ENCODE results near the gene A4GNT.
"Not testable (repeated sequence)": the region's sequence is repeated elsewhere in the genome, so short reads cannot be mapped to it uniquely, and the experiment has no call there.

The A4GNT gene

DNA sequence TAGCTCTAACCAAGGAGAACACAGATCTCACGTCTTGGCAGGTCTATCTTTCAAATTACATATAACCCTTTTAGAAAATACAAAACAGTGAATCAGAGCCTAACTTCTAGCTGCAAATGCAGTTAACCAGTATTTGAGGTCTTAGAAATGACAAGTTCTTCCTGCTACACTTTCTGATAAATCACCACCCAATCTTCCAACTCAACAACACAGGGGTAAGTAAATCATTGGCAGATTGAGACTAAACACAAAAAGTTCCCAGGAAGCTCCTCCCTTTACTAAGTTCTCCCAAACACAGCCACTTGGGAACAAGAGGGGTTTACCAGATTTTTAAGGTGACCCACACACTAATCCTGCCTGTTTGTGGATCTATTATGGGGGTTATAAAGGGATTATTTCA is at the start of gene A4GNT:
Gene A4GNT, minus strand, starts transcription at position 152 of the 400 bp plus-strand sequence. CDS start 1,134 bp downstream, outside the sequence.
- H3K36me3 ChIP-seq (ENCODE audit: control insufficient read depth in 2 of 2, insufficient read depth in 2 of 2, low read length in 2 of 2) = no peaks in the 10 kb centered on the region
- H3K4me3 ChIP-seq (ENCODE audit: low read length in 2 of 2) = no peak within 1 kb of the TSS
- H3K27me3 ChIP-seq (ENCODE audit: control insufficient read depth in 2 of 2, insufficient read depth in 2 of 2, low read length in 2 of 2) = no peaks in the 10 kb centered on the region
- no peak within 1 kb of the TSS for H3K9ac ChIP-seq (ENCODE audit: low read depth in 1 of 2, low read length in 2 of 2)
- no peaks in the 10 kb centered on the region for H3K4me1 ChIP-seq (ENCODE audit: control insufficient read depth in 2 of 2, insufficient read depth in 2 of 2, low read length in 2 of 2)
- H3K9me3 ChIP-seq (ENCODE audit: control insufficient read depth in 2 of 2, low read length in 2 of 2) = no peaks in the 10 kb centered on the region
- H3K27ac ChIP-seq (ENCODE audit: low read depth in 2 of 2, low read length in 2 of 2) = no peak within 1 kb of the TSS

DNA sequence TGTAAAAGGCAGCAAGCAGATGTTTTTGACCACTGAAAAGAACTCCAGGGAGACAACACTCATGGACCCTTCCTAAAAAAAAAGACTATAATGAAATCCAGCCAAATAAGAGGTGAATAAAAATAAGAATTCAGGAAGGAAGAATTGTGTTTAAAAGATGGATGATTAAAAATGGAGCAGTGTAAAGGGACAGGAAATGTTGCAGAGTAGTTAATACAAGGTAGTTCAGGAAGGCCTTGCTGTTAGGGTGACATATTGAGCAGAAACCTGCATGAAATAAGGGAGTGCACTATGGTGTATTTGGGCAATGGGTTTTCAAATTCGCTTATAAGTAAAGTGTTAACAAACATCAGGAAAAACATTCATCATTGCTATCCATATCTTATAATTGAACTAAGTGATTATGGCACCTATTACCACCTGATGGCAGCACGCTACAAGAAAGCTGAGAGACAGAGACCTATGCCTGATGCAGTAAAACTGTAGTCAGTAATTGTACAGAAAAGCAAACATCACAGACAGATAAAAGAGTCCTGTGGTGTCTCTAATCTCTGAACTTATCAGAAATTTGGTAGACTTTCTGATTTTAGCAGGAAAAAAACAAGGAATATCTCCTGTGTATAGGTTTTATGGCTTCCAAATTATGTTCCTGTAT is 48.3 kb upstream of the A4GNT start:
- no peak overlapping the region for H3K27ac ChIP-seq (ENCODE audit: low read depth in 2 of 2, low read length in 2 of 2)
- no peak overlapping the region for H3K4me3 ChIP-seq (ENCODE audit: low read length in 2 of 2)
- no peak overlapping the region for H3K9ac ChIP-seq (ENCODE audit: low read depth in 1 of 2, low read length in 2 of 2)
- peaks cover 0 to 2% of the 10 kb centered on the region in 2 donors for H3K27me3 ChIP-seq (ENCODE audit: control insufficient read depth in 2 of 2, insufficient read depth in 2 of 2, low read length in 2 of 2)
- H3K36me3 ChIP-seq (ENCODE audit: control insufficient read depth in 2 of 2, insufficient read depth in 2 of 2, low read length in 2 of 2) = no peaks in the 10 kb centered on the region
- H3K9me3 ChIP-seq (ENCODE audit: control insufficient read depth in 2 of 2, low read length in 2 of 2) = no peaks in the 10 kb centered on the region
- no peaks in the 10 kb centered on the region for H3K4me1 ChIP-seq (ENCODE audit: control insufficient read depth in 2 of 2, insufficient read depth in 2 of 2, low read length in 2 of 2)

DNA sequence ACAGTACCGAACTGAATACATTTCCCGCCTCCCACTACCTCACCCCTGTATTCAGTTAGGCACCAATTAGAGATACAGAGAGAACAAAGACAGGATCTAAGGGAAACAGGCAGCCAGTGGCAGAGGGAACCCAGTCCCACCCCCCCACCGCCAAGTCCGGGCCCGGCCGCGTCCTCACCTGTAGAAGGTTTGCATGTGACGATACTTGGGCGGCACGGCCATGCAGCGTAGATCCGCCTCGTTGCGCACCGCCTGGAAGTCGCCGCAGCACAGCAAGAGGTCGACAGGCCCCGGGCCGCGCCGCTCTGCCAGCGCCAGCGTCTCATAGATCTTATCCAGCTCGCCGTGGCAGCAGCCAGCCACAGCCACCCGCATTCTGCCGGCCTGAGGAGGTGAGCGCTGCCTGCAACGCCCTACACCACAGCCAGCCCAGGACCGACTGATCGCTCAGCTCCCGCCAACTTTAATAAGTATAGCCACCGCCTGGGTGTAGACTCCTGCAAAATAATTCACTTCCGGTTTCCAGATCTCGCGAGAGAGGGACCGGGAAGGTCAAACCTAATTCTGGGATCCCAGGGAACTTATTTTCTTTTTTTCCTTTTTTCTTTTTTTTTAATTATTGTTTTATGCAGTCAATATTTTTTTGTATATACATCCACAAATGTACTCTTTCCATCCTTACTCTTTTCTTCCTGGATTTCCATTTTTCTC is 42.4 kb upstream of the A4GNT start, which contains the start of gene DBR1:
Gene DBR1, minus strand, starts transcription at position 501 of the 711 bp plus-strand sequence. Its CDS starts 126 bp downstream, at position 375.
- Histone ChIP-seq H3K36me3 (ENCODE audit: control insufficient read depth in 2 of 2, insufficient read depth in 2 of 2, low read length in 2 of 2) (peaks cover 6 to 10% of the 10 kb centered on the region in 2 donors), H3K4me1 (ENCODE audit: control insufficient read depth in 2 of 2, insufficient read depth in 2 of 2, low read length in 2 of 2) (peaks cover 0 to 10% of the 10 kb centered on the region in 2 donors), H3K9ac (ENCODE audit: low read depth in 1 of 2, low read length in 2 of 2) (peak within 1 kb of the TSS; percentile 76 to 79), H3K4me3 (ENCODE audit: low read length in 2 of 2) (peak within 1 kb of the TSS; percentile 87 to 93), H3K9me3 (ENCODE audit: control insufficient read depth in 2 of 2, low read length in 2 of 2) (no peaks in the 10 kb centered on the region), H3K27ac (ENCODE audit: low read depth in 2 of 2, low read length in 2 of 2) (peak within 1 kb of the TSS; percentile 80 to 84), H3K27me3 (ENCODE audit: control insufficient read depth in 2 of 2, insufficient read depth in 2 of 2, low read length in 2 of 2) (no peaks in the 10 kb centered on the region)

DNA sequence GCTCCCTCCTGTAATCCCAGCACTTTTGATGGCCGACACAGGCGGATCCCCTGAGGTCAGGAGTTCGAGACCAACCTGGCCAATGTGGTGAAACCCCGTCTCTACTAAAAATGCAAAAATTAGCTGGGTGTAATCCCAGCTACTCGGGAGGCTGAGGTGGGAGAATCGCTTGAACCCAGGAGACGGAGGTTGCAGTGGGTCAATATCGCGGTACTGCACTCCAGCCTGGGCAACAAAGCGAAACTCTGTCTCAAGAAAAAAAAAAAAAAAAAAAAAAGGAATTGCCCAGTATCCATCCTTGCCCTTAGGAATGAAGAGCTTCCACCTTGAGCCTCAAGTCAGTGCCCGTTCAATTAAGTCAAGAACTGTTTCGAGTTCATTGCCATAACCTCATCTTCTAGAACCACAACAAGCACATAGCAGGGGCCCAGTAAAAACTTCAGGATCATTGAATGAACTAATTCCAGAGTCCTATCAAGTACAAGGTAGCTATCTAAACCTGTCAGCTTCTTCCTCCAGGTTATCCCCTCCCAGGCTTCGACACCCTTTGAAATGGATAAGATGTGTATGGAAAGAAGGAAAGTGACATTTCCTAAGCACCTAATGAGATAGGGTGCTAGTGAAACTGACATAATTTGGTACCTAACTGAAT is 41.7 kb upstream of the A4GNT start:
- Histone ChIP-seq H3K27me3 (ENCODE audit: control insufficient read depth in 2 of 2, insufficient read depth in 2 of 2, low read length in 2 of 2) (no peaks in the 10 kb centered on the region), H3K9me3 (ENCODE audit: control insufficient read depth in 2 of 2, low read length in 2 of 2) (no peaks in the 10 kb centered on the region), H3K36me3 (ENCODE audit: control insufficient read depth in 2 of 2, insufficient read depth in 2 of 2, low read length in 2 of 2) (peaks cover 10% of the 10 kb centered on the region in 2 donors), H3K9ac (ENCODE audit: low read depth in 1 of 2, low read length in 2 of 2) (peak overlapping the region; percentile 76 to 79), H3K27ac (ENCODE audit: low read depth in 2 of 2, low read length in 2 of 2) (peak overlapping the region; percentile 80 to 84), H3K4me3 (ENCODE audit: low read length in 2 of 2) (peak overlapping the region; percentile 87 to 93), H3K4me1 (ENCODE audit: control insufficient read depth in 2 of 2, insufficient read depth in 2 of 2, low read length in 2 of 2) (peaks cover 0 to 10% of the 10 kb centered on the region in 2 donors)

DNA sequence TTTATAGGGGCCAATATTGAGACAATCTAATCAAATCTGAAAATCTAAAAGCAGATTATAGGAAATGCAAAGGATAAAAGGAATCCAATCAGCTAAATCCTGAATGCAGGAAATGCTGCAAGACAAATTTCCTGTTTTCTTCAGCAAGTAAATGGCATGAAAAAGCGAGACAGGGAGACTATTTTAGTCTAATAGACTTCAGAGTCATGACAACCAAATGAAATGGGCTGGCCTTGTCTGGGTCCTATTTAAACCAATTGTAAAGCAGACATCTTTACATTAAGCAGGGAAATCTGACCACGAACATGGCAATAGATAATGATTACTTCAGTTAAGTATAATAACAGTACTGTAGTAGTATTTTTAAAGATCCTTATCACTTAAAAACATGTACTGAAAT is 40.4 kb upstream of the A4GNT start:
- Histone ChIP-seq H3K4me1 (ENCODE audit: control insufficient read depth in 2 of 2, insufficient read depth in 2 of 2, low read length in 2 of 2) (peaks cover 0 to 10% of the 10 kb centered on the region in 2 donors), H3K27ac (ENCODE audit: low read depth in 2 of 2, low read length in 2 of 2) (no peak overlapping the region), H3K4me3 (ENCODE audit: low read length in 2 of 2) (no peak overlapping the region), H3K9me3 (ENCODE audit: control insufficient read depth in 2 of 2, low read length in 2 of 2) (no peaks in the 10 kb centered on the region), H3K36me3 (ENCODE audit: control insufficient read depth in 2 of 2, insufficient read depth in 2 of 2, low read length in 2 of 2) (peaks cover 12 to 13% of the 10 kb centered on the region in 2 donors), H3K27me3 (ENCODE audit: control insufficient read depth in 2 of 2, insufficient read depth in 2 of 2, low read length in 2 of 2) (no peaks in the 10 kb centered on the region), H3K9ac (ENCODE audit: low read depth in 1 of 2, low read length in 2 of 2) (no peak overlapping the region)

DNA sequence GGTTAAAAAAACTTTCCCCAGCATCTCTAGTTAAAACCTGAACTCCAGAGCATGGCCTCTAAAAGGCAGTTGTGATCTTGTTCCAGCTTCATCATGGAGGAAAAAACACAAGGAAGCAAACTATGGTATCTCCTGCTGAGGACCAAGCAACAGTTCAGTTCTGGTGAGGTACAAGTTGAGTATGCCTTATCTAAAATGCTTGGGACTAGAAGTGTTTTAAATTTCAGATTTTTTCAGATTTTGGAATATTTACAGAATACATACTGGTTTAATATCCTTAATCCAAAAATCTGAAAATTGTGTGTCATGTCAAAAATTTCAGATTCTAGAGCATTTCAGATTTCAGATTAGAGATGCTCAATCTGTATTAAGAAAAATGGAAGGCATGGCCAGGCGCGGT is 32.9 kb upstream of the A4GNT start:
- H3K4me1 ChIP-seq (ENCODE audit: control insufficient read depth in 2 of 2, insufficient read depth in 2 of 2, low read length in 2 of 2) = no peaks in the 10 kb centered on the region
- peaks cover 35 to 53% of the 10 kb centered on the region in 2 donors for H3K36me3 ChIP-seq (ENCODE audit: control insufficient read depth in 2 of 2, insufficient read depth in 2 of 2, low read length in 2 of 2)
- no peaks in the 10 kb centered on the region for H3K27me3 ChIP-seq (ENCODE audit: control insufficient read depth in 2 of 2, insufficient read depth in 2 of 2, low read length in 2 of 2)
- H3K9ac ChIP-seq (ENCODE audit: low read depth in 1 of 2, low read length in 2 of 2) = no peak overlapping the region
- no peaks in the 10 kb centered on the region for H3K9me3 ChIP-seq (ENCODE audit: control insufficient read depth in 2 of 2, low read length in 2 of 2)
- H3K27ac ChIP-seq (ENCODE audit: low read depth in 2 of 2, low read length in 2 of 2) = no peak overlapping the region
- H3K4me3 ChIP-seq (ENCODE audit: low read length in 2 of 2) = no peak overlapping the region

DNA sequence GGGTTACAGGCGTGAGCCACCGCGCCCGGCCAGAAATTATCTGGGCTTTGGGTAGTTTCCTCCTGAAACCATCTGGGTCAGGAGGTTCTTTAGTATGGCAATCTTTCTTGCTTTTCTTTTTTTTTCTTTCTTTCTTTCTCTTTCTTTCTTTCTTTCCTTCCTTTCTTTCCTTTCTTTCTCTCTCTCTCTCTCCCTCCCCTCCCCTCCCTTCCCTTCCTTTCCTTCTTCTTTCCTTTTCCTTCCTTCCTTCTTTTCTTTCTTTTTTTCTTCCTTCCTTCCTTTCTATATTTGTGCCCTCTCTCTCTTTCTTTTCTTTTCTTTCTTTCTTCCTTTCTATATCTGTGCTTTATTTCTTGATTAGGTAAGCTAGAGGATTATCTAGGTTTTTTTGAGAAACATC is 25.6 kb upstream of the A4GNT start:
- Histone ChIP-seq H3K27me3 (ENCODE audit: control insufficient read depth in 2 of 2, insufficient read depth in 2 of 2, low read length in 2 of 2) (no peaks in the 10 kb centered on the region), H3K4me3 (ENCODE audit: low read length in 2 of 2) (no peak overlapping the region), H3K27ac (ENCODE audit: low read depth in 2 of 2, low read length in 2 of 2) (no peak overlapping the region), H3K36me3 (ENCODE audit: control insufficient read depth in 2 of 2, insufficient read depth in 2 of 2, low read length in 2 of 2) (peaks cover 7 to 14% of the 10 kb centered on the region in 2 donors), H3K4me1 (ENCODE audit: control insufficient read depth in 2 of 2, insufficient read depth in 2 of 2, low read length in 2 of 2) (no peaks in the 10 kb centered on the region), H3K9me3 (ENCODE audit: control insufficient read depth in 2 of 2, low read length in 2 of 2) (no peaks in the 10 kb centered on the region), H3K9ac (ENCODE audit: low read depth in 1 of 2, low read length in 2 of 2) (no peak overlapping the region)

DNA sequence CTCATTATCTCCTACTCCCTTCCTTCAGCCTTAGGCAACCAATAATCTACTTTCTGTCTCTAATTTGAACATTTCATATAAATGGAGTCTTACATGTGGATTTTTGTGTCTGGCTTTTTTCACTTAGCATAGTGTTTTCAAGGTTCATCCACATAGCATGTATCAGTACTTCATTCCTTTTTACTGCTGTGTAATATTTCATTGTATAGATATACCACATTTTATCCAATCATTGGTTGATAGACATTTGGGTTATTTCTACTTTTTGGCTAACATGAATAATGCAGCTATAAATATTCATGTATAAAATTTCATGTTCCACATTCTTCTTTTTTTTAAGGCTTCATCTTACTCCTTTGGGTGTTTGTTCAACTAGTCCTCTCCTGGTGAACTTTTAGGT is 22.3 kb upstream of the A4GNT start:
- no peak overlapping the region for H3K4me3 ChIP-seq (ENCODE audit: low read length in 2 of 2)

DNA sequence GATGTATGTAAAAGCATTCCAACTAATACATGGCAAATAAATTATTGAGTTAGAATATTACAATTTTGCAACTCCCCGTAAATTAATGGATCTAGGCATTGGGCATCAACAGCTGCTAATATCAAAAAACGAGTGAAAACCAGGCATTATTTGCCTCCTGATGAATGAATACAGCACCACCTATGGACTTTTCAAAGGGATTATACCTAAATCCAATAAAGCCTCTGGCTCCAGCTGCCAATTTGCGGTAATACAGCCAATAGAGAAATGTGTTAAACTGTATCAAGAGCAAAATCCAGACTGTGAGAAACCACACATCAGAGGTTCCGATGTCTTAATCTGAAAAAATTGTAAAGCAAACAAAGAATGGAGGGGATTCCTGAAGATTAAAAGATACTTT is 16.3 kb upstream of the A4GNT start:
- Histone ChIP-seq H3K4me3 (ENCODE audit: low read length in 2 of 2) (no peak overlapping the region), H3K27ac (ENCODE audit: low read depth in 2 of 2, low read length in 2 of 2) (no peak overlapping the region), H3K9ac (ENCODE audit: low read depth in 1 of 2, low read length in 2 of 2) (no peak overlapping the region), H3K27me3 (ENCODE audit: control insufficient read depth in 2 of 2, insufficient read depth in 2 of 2, low read length in 2 of 2) (no peaks in the 10 kb centered on the region), H3K36me3 (ENCODE audit: control insufficient read depth in 2 of 2, insufficient read depth in 2 of 2, low read length in 2 of 2) (no peaks in the 10 kb centered on the region), H3K4me1 (ENCODE audit: control insufficient read depth in 2 of 2, insufficient read depth in 2 of 2, low read length in 2 of 2) (no peaks in the 10 kb centered on the region), H3K9me3 (ENCODE audit: control insufficient read depth in 2 of 2, low read length in 2 of 2) (no peaks in the 10 kb centered on the region)

More for the DNA sequence above, 22.3 kb upstream of the A4GNT start:
- Histone ChIP-seq H3K36me3 (ENCODE audit: control insufficient read depth in 2 of 2, insufficient read depth in 2 of 2, low read length in 2 of 2) (no peaks in the 10 kb centered on the region), H3K9me3 (ENCODE audit: control insufficient read depth in 2 of 2, low read length in 2 of 2) (no peaks in the 10 kb centered on the region), H3K27ac (ENCODE audit: low read depth in 2 of 2, low read length in 2 of 2) (no peak overlapping the region), H3K4me1 (ENCODE audit: control insufficient read depth in 2 of 2, insufficient read depth in 2 of 2, low read length in 2 of 2) (no peaks in the 10 kb centered on the region), H3K27me3 (ENCODE audit: control insufficient read depth in 2 of 2, insufficient read depth in 2 of 2, low read length in 2 of 2) (no peaks in the 10 kb centered on the region), H3K9ac (ENCODE audit: low read depth in 1 of 2, low read length in 2 of 2) (no peak overlapping the region)

DNA sequence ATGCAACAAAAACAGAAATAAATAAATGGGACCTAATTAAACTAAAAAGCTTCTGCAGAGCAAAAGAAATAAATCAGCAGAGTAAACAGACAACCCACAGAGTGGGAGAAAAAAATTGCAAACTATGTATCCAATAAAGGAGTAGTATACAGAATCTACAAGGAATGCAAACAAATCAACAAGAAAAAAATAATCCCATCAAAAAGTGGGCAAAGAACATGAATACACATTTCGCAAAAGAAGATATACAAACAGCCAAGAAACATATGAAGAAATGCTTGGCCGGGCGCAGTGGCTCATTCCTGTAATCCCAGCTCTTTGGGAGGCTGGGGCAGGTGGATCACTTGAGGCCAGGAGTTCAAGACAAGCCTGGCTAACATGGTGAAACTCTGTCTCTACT is 10.0 kb upstream of the A4GNT start:
- H3K27me3 ChIP-seq (ENCODE audit: control insufficient read depth in 2 of 2, insufficient read depth in 2 of 2, low read length in 2 of 2) = not testable (repeated sequence)

More for the DNA sequence above, 10.0 kb upstream of the A4GNT start:
- H3K9me3 ChIP-seq (ENCODE audit: control insufficient read depth in 2 of 2, low read length in 2 of 2); H3K4me3 ChIP-seq (ENCODE audit: low read length in 2 of 2); H3K27ac ChIP-seq (ENCODE audit: low read depth in 2 of 2, low read length in 2 of 2); H3K36me3 ChIP-seq (ENCODE audit: control insufficient read depth in 2 of 2, insufficient read depth in 2 of 2, low read length in 2 of 2); H3K4me1 ChIP-seq (ENCODE audit: control insufficient read depth in 2 of 2, insufficient read depth in 2 of 2, low read length in 2 of 2); H3K9ac ChIP-seq (ENCODE audit: low read depth in 1 of 2, low read length in 2 of 2): not testable (repeated sequence)

Data from mucosa of rectum (tissue), 2 donors.